Neural progenitor cell (in vitro differentiated cells): Measurements from ENCODE around the gene JMJD4.

Experiments used
- EZH2 ChIP-seq: fragments of 200-600 bp; sonication (generic); IDR thresholded peaks from 2 replicates; pipeline ENCODE4 v1.6.1; 2017; ENCODE audit warnings: antibody characterized with exemption, mild to moderate bottlenecking, moderate library complexity
- EZH2phosphoT487 ChIP-seq: fragments of 200-600 bp; sonication (generic); IDR thresholded peaks from 2 replicates; pipeline ENCODE4 v1.6.1; 2017; ENCODE audit warnings: antibody characterized with exemption
- TF ChIP-seq, protein P1 (sequence below): fragments of 200-600 bp; sonication (generic); IDR thresholded peaks from 2 replicates; pipeline ENCODE4 v1.5.1; 2017; ENCODE audit warnings: antibody characterized with exemption, mild to moderate bottlenecking

DNA sequence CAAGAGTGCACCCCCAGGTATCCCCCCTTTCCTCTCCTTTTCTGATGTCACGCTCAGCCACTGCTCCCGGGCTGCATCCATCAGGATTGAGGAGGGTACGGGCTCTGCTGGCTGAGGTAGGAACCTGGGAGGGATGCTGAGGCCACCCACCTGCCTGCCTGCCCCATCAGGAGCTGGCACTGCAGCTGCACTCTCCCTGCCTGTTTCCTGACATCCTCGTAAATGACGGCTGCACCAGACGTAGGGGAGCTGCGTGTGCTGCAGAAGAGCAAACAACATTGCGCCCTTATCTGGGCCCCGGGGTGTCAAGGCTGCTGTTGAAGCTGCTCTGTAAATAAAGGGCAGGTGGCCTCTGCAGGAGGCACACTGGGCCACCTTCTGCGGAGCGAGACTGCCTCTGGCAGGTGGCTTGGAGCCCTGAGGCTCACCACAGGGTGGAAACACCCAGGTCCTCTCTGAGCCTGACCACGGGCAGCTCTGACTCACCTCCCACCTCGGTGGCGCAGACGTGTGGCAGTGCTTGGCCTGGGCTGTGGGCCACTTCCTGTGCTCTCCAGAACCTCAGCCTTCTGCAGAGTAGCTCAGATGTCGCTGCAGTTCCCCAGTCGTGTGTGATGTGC is 31.0 kb upstream of the JMJD4 start:
- TF ChIP-seq, protein P1, sequence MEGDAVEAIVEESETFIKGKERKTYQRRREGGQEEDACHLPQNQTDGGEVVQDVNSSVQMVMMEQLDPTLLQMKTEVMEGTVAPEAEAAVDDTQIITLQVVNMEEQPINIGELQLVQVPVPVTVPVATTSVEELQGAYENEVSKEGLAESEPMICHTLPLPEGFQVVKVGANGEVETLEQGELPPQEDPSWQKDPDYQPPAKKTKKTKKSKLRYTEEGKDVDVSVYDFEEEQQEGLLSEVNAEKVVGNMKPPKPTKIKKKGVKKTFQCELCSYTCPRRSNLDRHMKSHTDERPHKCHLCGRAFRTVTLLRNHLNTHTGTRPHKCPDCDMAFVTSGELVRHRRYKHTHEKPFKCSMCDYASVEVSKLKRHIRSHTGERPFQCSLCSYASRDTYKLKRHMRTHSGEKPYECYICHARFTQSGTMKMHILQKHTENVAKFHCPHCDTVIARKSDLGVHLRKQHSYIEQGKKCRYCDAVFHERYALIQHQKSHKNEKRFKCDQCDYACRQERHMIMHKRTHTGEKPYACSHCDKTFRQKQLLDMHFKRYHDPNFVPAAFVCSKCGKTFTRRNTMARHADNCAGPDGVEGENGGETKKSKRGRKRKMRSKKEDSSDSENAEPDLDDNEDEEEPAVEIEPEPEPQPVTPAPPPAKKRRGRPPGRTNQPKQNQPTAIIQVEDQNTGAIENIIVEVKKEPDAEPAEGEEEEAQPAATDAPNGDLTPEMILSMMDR: no peak
- no peak for TF ChIP-seq EZH2
- no peak for TF ChIP-seq EZH2phosphoT487
